NCI-H446 treated with DMSO at 0.1 percent for 48 hours (cell line): Measurements from ENCODE around the gene DPF1.

Experiments
- DNase-seq: peaks from one replicate; lab custom pipeline; 2025; lab: John Stamatoyannopoulos, UW

Gene DPF1

DNA sequence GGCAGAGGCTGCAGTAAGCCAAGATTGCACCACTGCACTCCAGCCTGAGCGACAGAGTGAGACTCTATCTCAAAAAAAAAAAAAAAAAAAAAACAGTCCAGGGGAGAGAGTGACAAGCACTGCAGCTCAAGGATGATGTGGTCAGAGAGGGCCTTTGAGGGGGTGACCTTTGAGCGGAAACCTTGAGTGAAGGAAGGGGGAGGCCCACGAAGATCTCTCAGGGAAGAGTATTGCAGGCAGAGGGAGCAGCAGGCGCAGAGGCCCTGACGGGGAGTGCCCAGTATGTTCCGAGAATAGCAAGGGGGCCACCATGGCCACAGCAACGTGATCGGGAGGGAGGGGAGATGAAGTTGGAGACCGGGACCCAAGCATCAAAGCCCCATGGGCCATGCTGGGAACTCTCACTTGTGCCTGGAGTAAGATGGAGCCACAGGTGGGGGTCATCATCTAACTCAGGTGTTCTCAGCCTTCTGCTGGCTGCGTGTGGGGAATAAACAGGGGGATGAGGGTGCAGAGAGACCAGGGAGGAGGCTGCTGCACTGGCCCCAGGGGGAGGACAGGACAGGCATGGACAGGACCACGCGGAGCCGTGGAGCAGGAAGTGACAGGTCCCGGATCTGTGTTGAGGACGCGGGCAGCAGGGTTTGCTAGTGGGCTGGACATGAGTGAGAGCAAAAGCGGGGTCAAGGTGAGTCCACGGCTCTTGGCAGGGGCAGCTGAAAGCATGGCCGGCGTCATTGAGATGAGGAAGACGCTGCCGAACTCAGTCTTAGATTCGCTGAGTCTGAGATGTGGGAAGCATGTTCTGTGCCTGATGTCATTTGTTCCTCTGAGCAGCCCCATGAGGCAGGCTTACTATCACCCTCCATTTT, 60.4 kb downstream of the DPF1 start:
- DNase-seq = no peak

DNA sequence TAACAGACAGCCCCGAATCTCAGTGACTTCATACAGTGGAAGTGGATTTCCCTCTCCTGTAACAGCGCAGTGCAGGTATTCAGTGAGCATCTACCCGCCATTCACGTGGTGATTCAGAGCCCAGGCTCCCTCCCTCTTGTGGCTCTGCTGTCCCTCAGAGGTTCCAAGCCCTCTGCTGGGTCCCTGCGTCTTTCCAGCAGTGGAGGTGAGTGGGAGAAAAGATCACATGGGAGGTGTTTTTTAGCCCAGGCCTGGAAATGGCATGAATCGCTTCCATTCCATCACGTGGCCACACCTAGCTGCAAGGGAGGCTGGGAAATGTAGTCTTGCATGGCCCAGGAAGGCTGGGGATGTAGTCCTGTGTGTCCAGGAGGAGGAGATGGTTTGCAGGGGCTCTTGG, 61.4 kb downstream of the DPF1 start:
- no peak for DNase-seq

DNA sequence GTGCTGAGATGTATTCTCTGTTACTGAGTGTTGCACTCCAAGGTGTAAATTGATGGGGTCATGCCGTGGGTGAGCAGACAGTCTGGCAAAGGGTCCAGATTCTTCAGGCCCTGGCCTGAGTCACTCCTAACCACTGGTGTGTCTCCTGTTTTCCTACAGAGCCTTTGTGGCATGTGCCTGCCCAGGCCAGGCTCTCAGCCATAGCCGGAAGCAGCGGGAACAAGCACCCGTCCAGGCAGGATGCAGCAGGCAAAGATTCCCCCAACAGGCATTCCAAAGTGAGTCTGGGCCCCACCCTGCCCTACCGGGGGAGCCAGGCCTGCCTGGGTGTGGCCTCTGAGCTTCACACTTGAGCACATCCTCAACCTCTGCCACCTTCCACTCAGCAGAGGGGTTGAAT, 61.9 kb downstream of the DPF1 start:
- no peak for DNase-seq
